IMR-90 (cell line): Measurements from ENCODE around the gene MAP3K19. TPM values are rescaled to one million over a fixed set of nuclear protein-coding genes. Genes with fewer than 3 reads are reported as not detected.

Source experiments
- ATAC-seq: fragments of 200-7000 bp; cut with Tn5 transposase; 2 replicates; pipeline ENCODE4 v1.9.1; 2020; ENCODE audit warnings: low read depth, mild to moderate bottlenecking, moderate library complexity
- BruUV-seq: library from RNA; stranded (reverse); fragments of 400-500 nt; replicated peaks from 2 replicates; lab custom pipeline; 2021; lab: Mats Ljungman, UMichigan
- CTCF ChIA-PET: fragments of 300-600 bp; formaldehyde crosslinking; extraction: SDS; loops from one replicate; lab custom pipeline; 2021; ENCODE audit warnings: antibody characterized with exemption; lab: Yijun Ruan, JAX
- POLR2A ChIA-PET: fragments of 300-600 bp; sonication (Branson Sonifier 250); formaldehyde crosslinking; loops from one replicate; lab custom pipeline; 2022; ENCODE audit warnings: antibody characterized with exemption; ENCODE audit not compliant: unreplicated experiment; lab: Charles Lee
- DNase-seq: peaks from one replicate; pipeline ENCODE4 v3.0.0; 2013
- H2AFZ ChIP-seq: replicated peaks from 2 replicates; pipeline ENCODE3; 2013; ENCODE audit warnings: low read length, mild to moderate bottlenecking; ENCODE audit not compliant: poor library complexity
- H2AK5ac ChIP-seq: 2 replicates; pipeline ENCODE4 v1.6.1; 2013; ENCODE audit warnings: low read depth, low read length, inconsistent platforms
- H2AK9ac ChIP-seq: replicated peaks from 2 replicates; pipeline ENCODE3; 2013; ENCODE audit warnings: mild to moderate bottlenecking, low read depth, low read length, moderate library complexity; ENCODE audit not compliant: poor library complexity
- H2BK120ac ChIP-seq: 2 replicates; pipeline ENCODE4 v1.6.1; 2013; ENCODE audit warnings: low read depth, low read length, inconsistent platforms
- H2BK15ac ChIP-seq: 3 replicates; pipeline ENCODE4 v1.6.1; 2013; ENCODE audit warnings: low read depth, low read length, inconsistent platforms
- H2BK20ac ChIP-seq: 2 replicates; pipeline ENCODE4 v1.6.1; 2013; ENCODE audit warnings: low read depth, mild to moderate bottlenecking, inconsistent platforms, low read length, moderate library complexity
- H2BK5ac ChIP-seq: 2 replicates; pipeline ENCODE4 v1.6.1; 2013; ENCODE audit warnings: mild to moderate bottlenecking, low read depth, low read length, inconsistent platforms; ENCODE audit not compliant: poor library complexity, severe bottlenecking
- H3K14ac ChIP-seq: replicated peaks from 2 replicates; pipeline ENCODE4 v1.6.1; 2013; ENCODE audit warnings: low read depth, low read length, inconsistent platforms
- H3K18ac ChIP-seq: 2 replicates; pipeline ENCODE4 v1.6.1; 2013; ENCODE audit warnings: low read depth, low read length, control low read depth
- H3K23ac ChIP-seq: 2 replicates; pipeline ENCODE4 v1.6.1; 2013; ENCODE audit warnings: low read depth, low read length, inconsistent platforms
- H3K27ac ChIP-seq: 2 replicates; pipeline ENCODE4 v1.5.1; 2013; ENCODE audit warnings: mild to moderate bottlenecking, control low read depth, low read length; ENCODE audit not compliant: insufficient read depth
- H3K27me3 ChIP-seq: 2 replicates; pipeline ENCODE4 v1.6.1; 2013; ENCODE audit warnings: low read length; ENCODE audit not compliant: control insufficient read depth, insufficient read depth
- H3K36me3 ChIP-seq: 2 replicates; pipeline ENCODE4 v1.6.1; 2013; ENCODE audit warnings: low read length, mixed read lengths; ENCODE audit not compliant: control insufficient read depth, insufficient read depth
- H3K4ac ChIP-seq: 2 replicates; pipeline ENCODE4 v1.6.1; 2013; ENCODE audit warnings: low read depth, low read length, inconsistent platforms
- H3K4me1 ChIP-seq: 2 replicates; pipeline ENCODE4 v1.6.1; 2013; ENCODE audit warnings: low read length, mixed read lengths; ENCODE audit not compliant: control insufficient read depth, insufficient read depth
- H3K4me2 ChIP-seq: 2 replicates; pipeline ENCODE4 v1.6.1; 2013; ENCODE audit warnings: low read depth, mild to moderate bottlenecking, control low read depth, low read length, moderate library complexity
- H3K4me3 ChIP-seq: 2 replicates; pipeline ENCODE4 v1.5.1; 2013; ENCODE audit warnings: low read depth, mild to moderate bottlenecking, control low read depth, low read length, moderate library complexity; ENCODE audit not compliant: insufficient read depth
- H3K56ac ChIP-seq: 2 replicates; pipeline ENCODE4 v1.6.1; 2013; ENCODE audit warnings: low read length, inconsistent platforms; ENCODE audit not compliant: insufficient read depth; ENCODE audit errors: extremely low read depth
- H3K79me1 ChIP-seq, 2 experiments: 2 replicates each; pipeline ENCODE4 v1.6.1; 2013; ENCODE audit warnings: low read length in 2 of 2, inconsistent platforms in 1 of 2, low read depth in 1 of 2
- H3K9ac ChIP-seq: 2 replicates; pipeline ENCODE4 v1.6.1; 2013; ENCODE audit warnings: low read depth, low read length, control low read depth
- H3K9me1 ChIP-seq: 2 replicates; pipeline ENCODE4 v1.6.1; 2013; ENCODE audit warnings: low read length, inconsistent platforms; ENCODE audit not compliant: insufficient read depth
- H3K9me3 ChIP-seq: 2 replicates; pipeline ENCODE4 v1.6.1; 2013; ENCODE audit warnings: low read length; ENCODE audit not compliant: control insufficient read depth, insufficient read depth
- H4K20me1 ChIP-seq: 2 replicates; pipeline ENCODE4 v1.6.1; 2013; ENCODE audit warnings: low read length, inconsistent platforms; ENCODE audit not compliant: insufficient read depth
- H4K5ac ChIP-seq: 2 replicates; pipeline ENCODE4 v1.6.1; 2013; ENCODE audit warnings: mild to moderate bottlenecking, low read depth, low read length, control low read depth
- H4K8ac ChIP-seq, 2 experiments: 2 replicates each; pipeline ENCODE4 v1.6.1; 2013; ENCODE audit warnings: low read depth in 2 of 2, low read length in 2 of 2, control low read depth in 1 of 2, inconsistent platforms in 1 of 2
- H4K91ac ChIP-seq: 2 replicates; pipeline ENCODE4 v1.6.1; 2013; ENCODE audit warnings: low read depth, low read length, inconsistent platforms; ENCODE audit not compliant: insufficient read depth
- FOS ChIP-seq: fragments of 150-350 bp; IDR thresholded peaks from 2 replicates; pipeline ENCODE4 v1.6.1; 2016; ENCODE audit warnings: low read depth, low read length
- MAZ ChIP-seq: IDR thresholded peaks from 2 replicates; pipeline ENCODE4 v1.6.1; 2012; ENCODE audit warnings: low read depth, mild to moderate bottlenecking, low read length, improper control_type of control experiment, moderate library complexity, borderline replicate concordance
- MXI1 ChIP-seq: IDR thresholded peaks from 2 replicates; pipeline ENCODE4 v1.6.1; 2012; ENCODE audit warnings: low read depth, mild to moderate bottlenecking, low read length, moderate library complexity, borderline replicate concordance
- RAD21 ChIP-seq: IDR thresholded peaks from 2 replicates; pipeline ENCODE4 v1.6.1; 2012; ENCODE audit warnings: low read length, improper control_type of control experiment
- RCOR1 ChIP-seq: IDR thresholded peaks from 2 replicates; pipeline ENCODE4 v1.6.1; 2012; ENCODE audit warnings: mild to moderate bottlenecking, low read length, improper control_type of control experiment; ENCODE audit not compliant: insufficient replicate concordance
- RFX5 ChIP-seq: IDR thresholded peaks from 2 replicates; pipeline ENCODE4 v1.8.0; 2012; ENCODE audit warnings: low read depth, mild to moderate bottlenecking, low read length, moderate library complexity
- WGBS, 2 experiments: methylation state at CpG; one replicate each; pipeline versions ENCODE4 v1.1.5 to v1.1.7; 2013; ENCODE audit warnings: missing lambda C conversion rate in 2 of 2; ENCODE audit not compliant: insufficient read length in 1 of 2; ENCODE audit errors: extremely low coverage in 2 of 2; 5-methylcytosine and 5-hydroxymethylcytosine counted together
- dilution Hi-C: fragments of 300-500 bp; cut with HindIII; formaldehyde crosslinking; loops from one replicate; pipeline ENCODE4 v1.14.3; 2018; ENCODE audit warnings: low sequenced_read_pairs; ENCODE audit not compliant: unreplicated experiment
- in situ Hi-C: fragments of 300-500 bp; cut with MboI; formaldehyde crosslinking; loops from 3 replicates; pipeline ENCODE4 v1.14.3; 2019; ENCODE audit warnings: low sequenced_read_pairs, inconsistent platforms, mixed read lengths
- intact Hi-C: fragments of 100-400 bp; cut with micrococcal nuclease; formaldehyde crosslinking; loops from 2 replicates; pipeline ENCODE4 v1.10.0; 2022
- polyA plus RNA-seq, 3 experiments: library from polyadenylated mRNA; depleted of rRNA; stranded (reverse); fragments of >200 nt; gene quantifications; 2 replicates each; pipeline ENCODE4 v1.2.3, GENCODE V29; 2012; ENCODE audit warnings: low replicate concordance in 1 of 3
- total RNA-seq: library from RNA; depleted of rRNA; stranded (reverse); fragments of >200 nt; gene quantifications from 2 replicates; pipeline ENCODE4 v1.2.3, GENCODE V29; 2012
- TF ChIP-seq, protein P1 (sequence below): fragments of 150-350 bp; IDR thresholded peaks from 2 replicates; pipeline ENCODE4 v1.6.1; 2017; ENCODE audit warnings: mild to moderate bottlenecking, antibody characterized with exemption, low read length, low read depth

Gene MAP3K19
- total and polyA plus RNA-seq, 2 of the 4 experiments (the other 2 are of a cell fraction) = not detected

DNA sequence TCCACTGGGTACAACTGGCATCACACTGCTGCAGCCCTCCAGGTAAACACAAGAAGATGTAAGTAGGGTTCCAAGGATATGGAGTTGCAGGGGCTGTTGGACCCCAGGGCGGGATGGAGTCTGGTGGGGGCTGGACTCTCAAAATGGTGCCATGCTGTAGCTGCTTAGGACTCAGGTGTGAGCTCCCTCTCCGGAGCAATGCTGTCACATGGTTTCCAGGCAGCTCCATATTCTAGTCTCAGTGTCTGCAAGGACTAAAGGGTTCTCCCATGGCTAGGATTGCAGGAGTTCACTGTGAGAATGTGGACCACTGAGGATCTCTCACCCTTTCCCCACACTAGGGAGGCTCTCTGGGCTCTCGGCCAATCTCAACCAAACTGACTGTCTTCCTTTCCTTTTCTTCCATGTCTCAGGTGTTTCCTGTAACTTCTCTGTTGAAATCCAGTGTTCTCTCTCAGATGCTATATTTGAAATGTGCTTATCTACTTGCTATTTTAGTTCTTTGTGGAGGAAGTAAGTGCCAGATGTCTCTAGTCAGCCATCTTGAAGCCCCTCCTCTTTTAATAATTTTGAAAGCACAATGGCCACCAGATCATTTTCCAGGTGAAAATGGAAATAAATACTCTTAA lies 71.1 kb downstream of the MAP3K19 start:
- Histone ChIP-seq H4K8ac (no peak overlapping the region), H2BK5ac (no peak overlapping the region), H3K4me3 (no peak overlapping the region), H3K36me3 (no peaks in the 10 kb centered on the region), H2AK5ac (no peak overlapping the region), H2BK15ac (no peak overlapping the region), H3K23ac (no peak overlapping the region), H3K9me3 (peaks cover 5% of the 10 kb centered on the region; the same call in 1 of the 2 replicates), H2AFZ (no peak overlapping the region), H4K20me1 (no peaks in the 10 kb centered on the region), H3K27me3 (peaks cover 1% of the 10 kb centered on the region), H4K5ac (no peak overlapping the region), H3K27ac (no peak overlapping the region), H2BK20ac (no peak overlapping the region), H4K91ac (no peak overlapping the region), H3K18ac (no peak overlapping the region), H3K4me2 (no peak overlapping the region), H3K56ac (no peak overlapping the region), H3K4ac (no peak overlapping the region), H3K9me1 (no peaks in the 10 kb centered on the region), H3K14ac (no peak overlapping the region), H3K79me1 (no peaks in the 10 kb centered on the region), H2BK120ac (no peak overlapping the region), H3K4me1 (no peaks in the 10 kb centered on the region), H2AK9ac (no peak overlapping the region), H3K9ac (no peak overlapping the region)
- dilution Hi-C loops (no loop called here), intact Hi-C loops (no loop called here), in situ Hi-C loops (loop anchor here (25.0 kb wide), 1 partner anchor 1411 kb away; no protein-coding TSS in a partner anchor)
- no TSS peak for BruUV-seq
- CTCF ChIA-PET = interaction anchor here (0.6 kb wide), 1 partner anchor 497 kb away, joined by 3 read pairs; no protein-coding TSS in a partner anchor
- 40% methylated on average over 2 of the region's 3 CpGs; no CpG with 5 or more reads in 1 of the 2 experiments for WGBS, 2 experiments
- DNase-seq (no peak), ATAC-seq (no peak)
- POLR2A ChIA-PET = no interaction called here
- TF ChIP-seq RAD21 = no peak
- TF ChIP-seq RCOR1 = no peak
- TF ChIP-seq MXI1 = no peak
- TF ChIP-seq RFX5 = no peak
- TF ChIP-seq FOS = no peak
- TF ChIP-seq, protein P1, sequence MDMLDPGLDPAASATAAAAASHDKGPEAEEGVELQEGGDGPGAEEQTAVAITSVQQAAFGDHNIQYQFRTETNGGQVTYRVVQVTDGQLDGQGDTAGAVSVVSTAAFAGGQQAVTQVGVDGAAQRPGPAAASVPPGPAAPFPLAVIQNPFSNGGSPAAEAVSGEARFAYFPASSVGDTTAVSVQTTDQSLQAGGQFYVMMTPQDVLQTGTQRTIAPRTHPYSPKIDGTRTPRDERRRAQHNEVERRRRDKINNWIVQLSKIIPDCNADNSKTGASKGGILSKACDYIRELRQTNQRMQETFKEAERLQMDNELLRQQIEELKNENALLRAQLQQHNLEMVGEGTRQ = no peak
- TF ChIP-seq MAZ = no peak
